Measurements from ENCODE around the gene TMEM100. TPM values are rescaled to one million over a fixed set of nuclear protein-coding genes. Genes with fewer than 3 reads are reported as not detected.

The TMEM100 gene
- total and polyA plus RNA-seq, 2 donors (not counting 1 experiment from before 2014, with no cell fraction given) = 1.7 to 2.2 TPM

DNA sequence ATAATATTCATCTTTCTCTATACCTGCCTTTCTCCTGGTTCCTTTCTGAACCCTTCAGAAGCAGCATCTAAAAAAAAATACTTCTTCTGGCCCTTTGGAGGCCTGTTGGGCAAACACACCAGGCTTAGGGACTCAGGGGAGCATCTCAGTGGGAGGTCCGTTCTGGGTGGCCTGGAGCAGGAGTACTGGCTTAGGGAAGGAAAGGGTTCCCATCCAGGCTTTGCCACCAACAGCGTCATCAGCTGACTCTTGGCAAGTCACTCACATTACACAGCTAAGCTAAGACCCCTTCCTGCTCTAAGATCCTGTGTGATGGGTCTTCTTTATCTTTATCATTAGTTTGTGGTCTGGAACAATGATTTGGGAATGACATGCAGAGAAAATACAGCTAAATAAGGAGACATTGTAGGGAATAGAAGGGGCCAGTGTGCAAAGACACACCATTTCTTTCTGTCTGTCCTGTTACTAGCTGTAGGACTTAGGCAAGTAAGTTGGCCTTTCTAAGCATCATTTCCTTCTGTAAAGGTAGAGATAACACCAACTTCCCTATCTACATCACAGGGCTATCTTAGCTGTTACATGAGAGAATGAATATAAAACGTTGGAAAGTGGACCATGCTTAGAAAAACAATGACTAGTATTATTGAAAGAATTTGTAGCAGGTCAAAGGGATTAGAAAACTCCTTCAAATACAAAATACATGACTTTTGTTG is 38.1 kb upstream of the TMEM100 start:
- H3K9ac ChIP-seq (ENCODE audit: insufficient read depth, low read length) = no peak overlapping the region
- no peak overlapping the region for H3K27ac ChIP-seq (ENCODE audit: insufficient read depth, low read length)
- H3K4me2 ChIP-seq (ENCODE audit: extremely low read depth, insufficient read depth, low read length) = no peak overlapping the region
- no peaks in the 10 kb centered on the region for H3K4me1 ChIP-seq (ENCODE audit: control insufficient read depth, extremely low read depth, insufficient read depth, low read length)
- H3K4me3 ChIP-seq (replicated peaks in 1 of 4; ENCODE audit: control extremely low read depth in 1 of 4, insufficient read depth in 1 of 4, low read depth in 3 of 4, low read length in 4 of 4) = no peak overlapping the region
- H3K36me3 ChIP-seq (ENCODE audit: control insufficient read depth, insufficient read depth, low read length) = no peaks in the 10 kb centered on the region
- peak in 1 of 2 donors; percentile 5 for DNase-seq (ENCODE audit: low read depth in 2 of 2)
- H3K79me2 ChIP-seq (ENCODE audit: control insufficient read depth, insufficient read depth, low read length) = peaks cover 11% of the 10 kb centered on the region
- TF ChIP-seq, protein P1, sequence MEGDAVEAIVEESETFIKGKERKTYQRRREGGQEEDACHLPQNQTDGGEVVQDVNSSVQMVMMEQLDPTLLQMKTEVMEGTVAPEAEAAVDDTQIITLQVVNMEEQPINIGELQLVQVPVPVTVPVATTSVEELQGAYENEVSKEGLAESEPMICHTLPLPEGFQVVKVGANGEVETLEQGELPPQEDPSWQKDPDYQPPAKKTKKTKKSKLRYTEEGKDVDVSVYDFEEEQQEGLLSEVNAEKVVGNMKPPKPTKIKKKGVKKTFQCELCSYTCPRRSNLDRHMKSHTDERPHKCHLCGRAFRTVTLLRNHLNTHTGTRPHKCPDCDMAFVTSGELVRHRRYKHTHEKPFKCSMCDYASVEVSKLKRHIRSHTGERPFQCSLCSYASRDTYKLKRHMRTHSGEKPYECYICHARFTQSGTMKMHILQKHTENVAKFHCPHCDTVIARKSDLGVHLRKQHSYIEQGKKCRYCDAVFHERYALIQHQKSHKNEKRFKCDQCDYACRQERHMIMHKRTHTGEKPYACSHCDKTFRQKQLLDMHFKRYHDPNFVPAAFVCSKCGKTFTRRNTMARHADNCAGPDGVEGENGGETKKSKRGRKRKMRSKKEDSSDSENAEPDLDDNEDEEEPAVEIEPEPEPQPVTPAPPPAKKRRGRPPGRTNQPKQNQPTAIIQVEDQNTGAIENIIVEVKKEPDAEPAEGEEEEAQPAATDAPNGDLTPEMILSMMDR (conservative IDR thresholded peaks at IDR 0.05 in 1 of 2, IDR thresholded peaks at IDR 0.05 in 1 of 2; ENCODE audit: low read depth in 1 of 2, low read length in 2 of 2) = no peak
- no peak for TF ChIP-seq EZH2 (IDR thresholded peaks at IDR 0.05; ENCODE audit: low read length, missing control alignments)
- H4K20me1 ChIP-seq (ENCODE audit: control insufficient read depth, extremely low read depth, insufficient read depth, low read length) = no peaks in the 10 kb centered on the region
- H2AFZ ChIP-seq (ENCODE audit: low read length) = no peak overlapping the region
- no peaks in the 10 kb centered on the region for H3K9me3 ChIP-seq (ENCODE audit: control insufficient read depth, insufficient read depth, low read depth, low read length)
- no peaks in the 10 kb centered on the region for H3K27me3 ChIP-seq (ENCODE audit: control insufficient read depth, insufficient read depth, low read length)

DNA sequence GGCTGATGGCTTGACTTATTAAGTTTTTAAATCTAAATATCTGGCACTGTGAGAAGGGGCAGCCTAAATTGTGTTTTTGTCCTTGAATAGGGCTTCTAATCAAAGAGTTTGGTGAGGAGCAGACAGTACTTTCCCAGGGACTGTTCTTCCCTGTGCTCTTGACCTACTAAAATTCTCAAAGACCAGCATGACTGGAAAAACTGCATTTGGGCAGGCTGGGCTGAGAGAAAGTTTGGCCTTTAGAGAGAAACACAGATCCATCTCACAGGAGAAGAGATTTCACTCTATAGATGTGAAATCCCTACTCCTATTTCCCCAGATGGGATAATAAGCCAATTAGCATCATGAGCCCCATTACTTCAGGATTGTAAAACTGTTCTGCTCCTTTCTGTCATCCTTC is 35.5 kb upstream of the TMEM100 start:
- Histone ChIP-seq H4K20me1 (ENCODE audit: control insufficient read depth, extremely low read depth, insufficient read depth, low read length) (no peaks in the 10 kb centered on the region), H3K4me3 (replicated peaks in 1 of 4; ENCODE audit: control extremely low read depth in 1 of 4, insufficient read depth in 1 of 4, low read depth in 3 of 4, low read length in 4 of 4) (no peak overlapping the region), H3K79me2 (ENCODE audit: control insufficient read depth, insufficient read depth, low read length) (peaks cover 22% of the 10 kb centered on the region), H3K9ac (ENCODE audit: insufficient read depth, low read length) (no peak overlapping the region), H3K4me1 (ENCODE audit: control insufficient read depth, extremely low read depth, insufficient read depth, low read length) (no peaks in the 10 kb centered on the region), H3K36me3 (ENCODE audit: control insufficient read depth, insufficient read depth, low read length) (no peaks in the 10 kb centered on the region), H3K27ac (ENCODE audit: insufficient read depth, low read length) (no peak overlapping the region), H3K9me3 (ENCODE audit: control insufficient read depth, insufficient read depth, low read depth, low read length) (no peaks in the 10 kb centered on the region), H2AFZ (ENCODE audit: low read length) (no peak overlapping the region), H3K4me2 (ENCODE audit: extremely low read depth, insufficient read depth, low read length) (no peak overlapping the region), H3K27me3 (ENCODE audit: control insufficient read depth, insufficient read depth, low read length) (no peaks in the 10 kb centered on the region)
- TF ChIP-seq, protein P1 (conservative IDR thresholded peaks at IDR 0.05 in 1 of 2, IDR thresholded peaks at IDR 0.05 in 1 of 2; ENCODE audit: low read depth in 1 of 2, low read length in 2 of 2) = no peak
- TF ChIP-seq EZH2 (IDR thresholded peaks at IDR 0.05; ENCODE audit: low read length, missing control alignments) = no peak
- DNase-seq (ENCODE audit: low read depth in 2 of 2) = no peak

DNA sequence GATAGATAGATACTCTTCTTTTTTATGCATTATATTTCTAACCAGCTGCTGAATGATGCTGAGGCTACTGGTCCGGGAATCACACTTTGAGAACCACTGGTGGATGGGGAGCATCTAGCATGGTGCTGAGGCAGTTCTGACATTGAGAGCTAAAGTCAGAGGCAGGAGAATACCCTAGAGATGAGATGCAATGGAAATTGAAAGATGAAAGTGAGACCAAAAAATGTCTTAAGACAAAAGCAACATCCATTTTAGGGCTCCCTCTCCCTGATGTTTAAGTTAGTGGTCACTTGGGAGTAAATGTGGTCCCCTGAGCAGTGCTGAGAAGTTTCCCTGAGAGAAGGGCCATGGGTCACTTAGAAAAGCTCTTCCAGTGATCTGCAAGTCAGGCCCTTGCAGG is 35.0 kb upstream of the TMEM100 start:
- no peaks in the 10 kb centered on the region for H4K20me1 ChIP-seq (ENCODE audit: control insufficient read depth, extremely low read depth, insufficient read depth, low read length)

More for the DNA sequence above, 35.0 kb upstream of the TMEM100 start:
- no peaks in the 10 kb centered on the region for H3K36me3 ChIP-seq (ENCODE audit: control insufficient read depth, insufficient read depth, low read length)
- H3K4me1 ChIP-seq (ENCODE audit: control insufficient read depth, extremely low read depth, insufficient read depth, low read length) = no peaks in the 10 kb centered on the region
- no peak overlapping the region for H3K27ac ChIP-seq (ENCODE audit: insufficient read depth, low read length)
- no peak for DNase-seq (ENCODE audit: low read depth in 2 of 2)
- H3K27me3 ChIP-seq (ENCODE audit: control insufficient read depth, insufficient read depth, low read length) = no peaks in the 10 kb centered on the region
- H3K4me2 ChIP-seq (ENCODE audit: extremely low read depth, insufficient read depth, low read length) = no peak overlapping the region
- no peaks in the 10 kb centered on the region for H3K9me3 ChIP-seq (ENCODE audit: control insufficient read depth, insufficient read depth, low read depth, low read length)
- no peak overlapping the region for H3K4me3 ChIP-seq (replicated peaks in 1 of 4; ENCODE audit: control extremely low read depth in 1 of 4, insufficient read depth in 1 of 4, low read depth in 3 of 4, low read length in 4 of 4)
- TF ChIP-seq, protein P1 (conservative IDR thresholded peaks at IDR 0.05 in 1 of 2, IDR thresholded peaks at IDR 0.05 in 1 of 2; ENCODE audit: low read depth in 1 of 2, low read length in 2 of 2) = no peak
- TF ChIP-seq EZH2 (IDR thresholded peaks at IDR 0.05; ENCODE audit: low read length, missing control alignments) = no peak
- peaks cover 26% of the 10 kb centered on the region for H3K79me2 ChIP-seq (ENCODE audit: control insufficient read depth, insufficient read depth, low read length)
- no peak overlapping the region for H3K9ac ChIP-seq (ENCODE audit: insufficient read depth, low read length)
- no peak overlapping the region for H2AFZ ChIP-seq (ENCODE audit: low read length)
